Subcutaneous adipose tissue (tissue), 4 donors: ENCODE measurements around the gene ADCYAP1R1. TPM values are rescaled to one million over a fixed set of nuclear protein-coding genes. Genes with fewer than 3 reads are reported as not detected.

ENCODE experiments used
- CTCF ChIP-seq: fragments of 450-650 bp; IDR thresholded peaks from one replicate; pipeline ENCODE4 v1.5.1; 2016; ENCODE audit warnings: low read depth, mild to moderate bottlenecking, control low read depth, antibody characterized with exemption, moderate library complexity
- total RNA-seq, 4 donors: library from RNA; depleted of rRNA; stranded (reverse); fragments of >200 nt; gene quantifications; one replicate each; pipeline ENCODE4 v1.1.0, GENCODE V29; 2016

Gene ADCYAP1R1
- total RNA-seq, 4 donors from 2014 or later: 1.9 to 12.8 (median 3.0) TPM

- no peak for TF ChIP-seq CTCF
Observed at GRCh38 chr7:31074403-31075085, 22.4 kb downstream of the ADCYAP1R1 start.

GRCh38 chr7:31075086-31075405 is 22.9 kb downstream of the ADCYAP1R1 start:
- TF ChIP-seq CTCF: no peak

GRCh38 chr7:31076051-31076450 is 23.9 kb downstream of the ADCYAP1R1 start:
- no peak for TF ChIP-seq CTCF

- no peak for TF ChIP-seq CTCF
Observed at GRCh38 chr7:31076641-31077310, 24.7 kb downstream of the ADCYAP1R1 start.

GRCh38 chr7:31077484-31078362 is 25.6 kb downstream of the ADCYAP1R1 start:
- no peak for TF ChIP-seq CTCF

- TF ChIP-seq CTCF: no peak
Observed at GRCh38 chr7:31078363-31078990, 26.4 kb downstream of the ADCYAP1R1 start.
